Endothelial cell of umbilical vein (primary cell): ENCODE measurements around the gene PREP.

Source experiments
- CTCF ChIP-seq, 2 donors: IDR thresholded peaks; 1 replicate in 1 of 2; 2 replicates in 1 of 2; pipeline ENCODE4 v1.5.1; 2011; ENCODE audit warnings: low read length in 2 of 2, mild to moderate bottlenecking in 2 of 2, moderate library complexity in 2 of 2, control low read depth in 1 of 2, inconsistent platforms in 1 of 2, low read depth in 1 of 2; ENCODE audit not compliant: insufficient read depth in 1 of 2; ENCODE audit errors: extremely low read depth in 1 of 2
- EZH2 ChIP-seq: IDR thresholded peaks from 2 replicates; pipeline ENCODE4 v1.6.1; 2012; ENCODE audit warnings: borderline replicate concordance, low read depth, mild to moderate bottlenecking, moderate library complexity, low read length, inconsistent platforms; ENCODE audit not compliant: severe bottlenecking
- POLR2A ChIP-seq: IDR thresholded peaks from 2 replicates; pipeline ENCODE4 v1.6.1; 2012; ENCODE audit warnings: low read depth, mild to moderate bottlenecking, control low read depth, low read length
- POLR2AphosphoS5 ChIP-seq: IDR thresholded peaks from 2 replicates; pipeline ENCODE4 v1.6.1; 2012; ENCODE audit warnings: low read depth, mild to moderate bottlenecking, control low read depth, low read length, moderate library complexity; ENCODE audit not compliant: insufficient read depth

- TF ChIP-seq CTCF (IDR thresholded peaks at IDR 0.05; ENCODE audit: extremely low read depth in 1 of 2, insufficient read depth in 1 of 2, low read depth in 1 of 2, low read length in 2 of 2), result no peak
- no peak for TF ChIP-seq EZH2
- TF ChIP-seq POLR2AphosphoS5, result no peak
- TF ChIP-seq POLR2A, result no peak
Measured at GRCh38 chr6:105326833-105327770, 75.8 kb downstream of the PREP start.
